Embryonic facial prominence (tissue), 1 donor: ENCODE data around the gene AP3D1.

ENCODE experiments used
- DNase-seq: peaks from one replicate; pipeline ENCODE4 v3.0.0-alpha.2; 2016; ENCODE audit errors: extremely low spot score

Gene AP3D1

GRCh38 chr19:2181633-2181997 is 30.2 kb upstream of the AP3D1 start:
- no peak for DNase-seq

- DNase-seq: no peak
Observed at GRCh38 chr19:2180881-2181632, 29.7 kb upstream of the AP3D1 start.

GRCh38 chr19:2180114-2180513 is 28.7 kb upstream of the AP3D1 start:
- DNase-seq: no peak

- no peak for DNase-seq
Observed at GRCh38 chr19:2179095-2179494, 27.7 kb upstream of the AP3D1 start.

GRCh38 chr19:2176337-2176994 is 25.1 kb upstream of the AP3D1 start:
- no peak for DNase-seq

GRCh38 chr19:2175742-2176141 is 24.4 kb upstream of the AP3D1 start:
- no peak for DNase-seq

GRCh38 chr19:2173767-2174577 is 22.6 kb upstream of the AP3D1 start:
- no peak for DNase-seq

GRCh38 chr19:2173388-2173766 is 22.0 kb upstream of the AP3D1 start:
- no peak for DNase-seq

- no peak for DNase-seq
Observed at GRCh38 chr19:2171349-2172145, 20.2 kb upstream of the AP3D1 start.

- DNase-seq: no peak
Observed at GRCh38 chr19:2170987-2171348, 19.6 kb upstream of the AP3D1 start.

- DNase-seq: no peak
Observed at GRCh38 chr19:2170219-2170618, 18.9 kb upstream of the AP3D1 start.

GRCh38 chr19:2168619-2169424 is 17.5 kb upstream of the AP3D1 start:
- no peak for DNase-seq

GRCh38 chr19:2167896-2168618 is 16.7 kb upstream of the AP3D1 start:
- DNase-seq: no peak

- no peak for DNase-seq
Observed at GRCh38 chr19:2166741-2167738, 15.7 kb upstream of the AP3D1 start.

- DNase-seq: no peak
Observed at GRCh38 chr19:2164020-2164998, 12.9 kb upstream of the AP3D1 start.

- no peak for DNase-seq
Observed at GRCh38 chr19:2160379-2160778, 9.0 kb upstream of the AP3D1 start.

- DNase-seq: no peak
Observed at GRCh38 chr19:2157452-2157851, 6.1 kb upstream of the AP3D1 start.

- DNase-seq: no peak
Observed at GRCh38 chr19:2154587-2155075, 3.3 kb upstream of the AP3D1 start.
